Liver (tissue), 10 donors: ENCODE results near the gene SHMT2. TPM values are rescaled to one million over a fixed set of nuclear protein-coding genes. Genes with fewer than 3 reads are reported as not detected.
"Not testable (repeated sequence)": the region's sequence is repeated elsewhere in the genome, so short reads cannot be mapped to it uniquely, and the experiment has no call there.

Experiments used
- DNase-seq: peaks from one replicate; pipeline ENCODE4 v3.0.0-alpha.2; 2017; ENCODE audit warnings: low spot score
- H3K27ac ChIP-seq, 2 donors: one replicate each; pipeline ENCODE4 v1.7.0; 2013; ENCODE audit warnings: inconsistent platforms in 2 of 2, low read length in 2 of 2, control low read depth in 1 of 2, low read depth in 1 of 2, mild to moderate bottlenecking in 1 of 2
- H3K27me3 ChIP-seq, 4 donors: one replicate each; pipeline versions ENCODE4 v1.6.1 to v1.7.0; 2013; ENCODE audit warnings: low read length in 3 of 4, inconsistent platforms in 1 of 4, mild to moderate bottlenecking in 1 of 4, moderate library complexity in 1 of 4; ENCODE audit not compliant: control insufficient read depth in 4 of 4, insufficient read depth in 4 of 4
- H3K36me3 ChIP-seq, 4 donors: one replicate each; pipeline versions ENCODE4 v1.6.1 to v1.7.0; 2013; ENCODE audit warnings: low read length in 3 of 4, mild to moderate bottlenecking in 3 of 4, low read depth in 1 of 4, moderate library complexity in 1 of 4; ENCODE audit not compliant: control insufficient read depth in 4 of 4, insufficient read depth in 3 of 4
- H3K4me1 ChIP-seq, 4 donors: one replicate each; pipeline versions ENCODE4 v1.6.1 to v1.7.0; 2013; ENCODE audit warnings: low read length in 3 of 4, mild to moderate bottlenecking in 3 of 4, moderate library complexity in 1 of 4; ENCODE audit not compliant: control insufficient read depth in 4 of 4, insufficient read depth in 4 of 4
- H3K4me3 ChIP-seq, 3 donors: one replicate each; pipeline versions ENCODE4 v1.6.1 to v1.7.0; 2013; ENCODE audit warnings: low read length in 3 of 3, control low read depth in 1 of 3, low read depth in 1 of 3, mild to moderate bottlenecking in 1 of 3
- H3K9ac ChIP-seq, 2 donors: one replicate each; pipeline ENCODE4 v1.7.0; 2013; ENCODE audit warnings: low read length in 2 of 2, mild to moderate bottlenecking in 2 of 2, moderate library complexity in 2 of 2, control low read depth in 1 of 2, low read depth in 1 of 2
- H3K9me3 ChIP-seq, 4 donors: one replicate each; pipeline versions ENCODE4 v1.6.1 to v1.7.0; 2013; ENCODE audit warnings: low read length in 3 of 4; ENCODE audit not compliant: control insufficient read depth in 4 of 4
- WGBS: extraction: QIAGEN DNeasy Blood & Tissue Kit; methylation state at CpG from one replicate; pipeline ENCODE4 v1.1.7; 2013; 5-methylcytosine and 5-hydroxymethylcytosine counted together
- polyA plus RNA-seq, 2 donors: library from polyadenylated mRNA; stranded (reverse) in 1 of 2; unstranded in 1 of 2; fragments of 200-250 nt in 1 of 2; fragments of >200 nt in 1 of 2; fragmentation: Nextera tagmentation in 1 of 2; extraction: Ambion mirVana in 1 of 2; gene quantifications; one replicate each; pipeline versions ENCODE4 v1.2.1 to v1.2.3, GENCODE V29; 2013 to 2015
- small RNA-seq: library from RNA; depleted of rRNA; stranded (forward); fragments of <200 nt; gene quantifications from one replicate; pipeline ENCODE3, GENCODE V24; 2014
- total RNA-seq, 2 donors: library from RNA; depleted of rRNA; stranded (reverse); fragments of >200 nt; gene quantifications; one replicate each; pipeline ENCODE4 v1.2.3, GENCODE V29; 2014
- donor health status: healthy.
- donor health status: healthy.
- donor health status: healthy.
- donor health status: healthy.
- donor health status: healthy.

Gene SHMT2
- total and polyA plus RNA-seq, 4 donors: 66.7 to 276 (median 179) TPM

- 87% methylated on average over 12 of the region's 12 CpGs for WGBS
- not testable (repeated sequence) for H3K27ac ChIP-seq, H3K4me3 ChIP-seq, H3K4me1 ChIP-seq, DNase-seq, H3K27me3 ChIP-seq, H3K9me3 ChIP-seq, H3K9ac ChIP-seq
- peaks cover 2 to 61% (median 53%) of the 10 kb centered on the region in 4 donors for H3K36me3 ChIP-seq
These were observed 52.6 kb downstream of the SHMT2 start for GRCh38 chr12:57282073-57282472.

Small RNA genes within 50 kb of the gene (small RNA-seq; reads per million reads assigned to genes)
- 0.20 reads per million for gene MIR1228

Other genes starting within 250 kb of the SHMT2 start
- 1 to 10 TPM; 3.6 to 9.9 TPM for gene ZBTB39, start 223.2 kb upstream of the SHMT2 start, total RNA-seq
- gene ZBTB39, start 223.2 kb upstream of the SHMT2 start, polyA plus RNA-seq: 1 to 10 TPM; 1.8 to 2.5 TPM
- gene TAC3, start 213.2 kb upstream of the SHMT2 start, total RNA-seq: not detected
- gene TAC3, start 213.2 kb upstream of the SHMT2 start, polyA plus RNA-seq: not detected
- gene MYO1A, start 179.6 kb upstream of the SHMT2 start, total RNA-seq: under 1 TPM; 0.08 to 0.28 TPM
- gene MYO1A, start 179.6 kb upstream of the SHMT2 start, polyA plus RNA-seq: under 1 TPM in 1 of 2 donors, not detected in 1; 0.03 TPM
- 10 to 100 TPM in 1 of 2 donors, 1 to 10 TPM in 1; 3.8 to 10.9 TPM for gene NEMP1, start 150.9 kb upstream of the SHMT2 start, total RNA-seq
- 1 to 10 TPM; 1.4 to 2.5 TPM for gene NEMP1, start 150.9 kb upstream of the SHMT2 start, polyA plus RNA-seq
- 1 to 10 TPM; 3.9 to 10.0 TPM for gene NAB2, start 140.6 kb upstream of the SHMT2 start, total RNA-seq
- gene NAB2, start 140.6 kb upstream of the SHMT2 start, polyA plus RNA-seq: 1 to 10 TPM; 1.9 to 8.6 TPM
- gene STAT6, start 118.3 kb upstream of the SHMT2 start, total RNA-seq: 10 to 100 TPM; 27.4 to 54.0 TPM
- 10 to 100 TPM; 33.2 to 57.4 TPM for gene STAT6, start 118.3 kb upstream of the SHMT2 start, polyA plus RNA-seq
- 100 to 1,000 TPM; 151 to 375 TPM for gene LRP1, start 101.2 kb upstream of the SHMT2 start, total RNA-seq
- gene LRP1, start 101.2 kb upstream of the SHMT2 start, polyA plus RNA-seq: 100 to 1,000 TPM in 1 of 2 donors, 10 to 100 TPM in 1; 87.5 to 127 TPM
- gene LRP1-AS, start 82.1 kb upstream of the SHMT2 start, total RNA-seq: not detected
- gene LRP1-AS, start 82.1 kb upstream of the SHMT2 start, polyA plus RNA-seq: not detected
- not detected for gene NXPH4, start 12.9 kb upstream of the SHMT2 start, total RNA-seq
- under 1 TPM in 1 of 2 donors, not detected in 1; 0.15 TPM for gene NXPH4, start 12.9 kb upstream of the SHMT2 start, polyA plus RNA-seq
- gene STAC3, start 21.5 kb downstream of the SHMT2 start, total RNA-seq: 1 to 10 TPM in 1 of 2 donors, under 1 TPM in 1; 0.84 to 1.1 TPM
- 1 to 10 TPM in 1 of 2 donors, under 1 TPM in 1; 0.19 to 1.3 TPM for gene STAC3, start 21.5 kb downstream of the SHMT2 start, polyA plus RNA-seq
- 10 to 100 TPM in 1 of 2 donors, 1 to 10 TPM in 1; 7.4 to 28.9 TPM for gene R3HDM2, start 201.3 kb downstream of the SHMT2 start, total RNA-seq
- 10 to 100 TPM; 11.2 to 19.0 TPM for gene R3HDM2, start 201.3 kb downstream of the SHMT2 start, polyA plus RNA-seq
- 100 to 1,000 TPM in 1 of 2 donors, 1 to 10 TPM in 1; 2.8 to 102 TPM for gene INHBC, start 205.1 kb downstream of the SHMT2 start, total RNA-seq
- gene INHBC, start 205.1 kb downstream of the SHMT2 start, polyA plus RNA-seq: 100 to 1,000 TPM in 1 of 2 donors, 10 to 100 TPM in 1; 71.0 to 134 TPM
- gene INHBE, start 225.6 kb downstream of the SHMT2 start, total RNA-seq: 100 to 1,000 TPM in 1 of 2 donors, 10 to 100 TPM in 1; 17.6 to 181 TPM
- 100 to 1,000 TPM in 1 of 2 donors, 10 to 100 TPM in 1; 82.5 to 137 TPM for gene INHBE, start 225.6 kb downstream of the SHMT2 start, polyA plus RNA-seq
- gene GLI1, start 230.1 kb downstream of the SHMT2 start, total RNA-seq: under 1 TPM; 0.09 to 0.25 TPM
- gene GLI1, start 230.1 kb downstream of the SHMT2 start, polyA plus RNA-seq: under 1 TPM; 0.23 to 0.44 TPM